ENCODE data around the gene PHACTR3. TPM values are rescaled to one million over a fixed set of nuclear protein-coding genes. Genes with fewer than 3 reads are reported as not detected.

PHACTR3 gene
- total and polyA plus RNA-seq, 2 donors (not counting 3 experiments of a cell fraction or from before 2014, with no cell fraction given) = not detected

GRCh38 chr20:59781226-59781625 lies 176.9 kb downstream of the PHACTR3 start:
- Histone ChIP-seq H3K27me3 (ENCODE audit: control insufficient read depth in 2 of 2, insufficient read depth in 2 of 2, low read length in 2 of 2) (no peaks in the 10 kb centered on the region), H3K27ac (ENCODE audit: insufficient read depth, low read depth, low read length) (no peak overlapping the region), H3K9ac (replicated peaks; ENCODE audit: extremely low read depth, insufficient read depth, low read length) (no peak overlapping the region), H3K9me3 (replicated peaks; ENCODE audit: control insufficient read depth, insufficient read depth, low read length) (no peaks in the 10 kb centered on the region), H2AFZ (ENCODE audit: low read depth, low read length) (no peak overlapping the region), H3K4me1 (ENCODE audit: control insufficient read depth, extremely low read depth, insufficient read depth, low read length) (no peaks in the 10 kb centered on the region), H3K36me3 (ENCODE audit: control insufficient read depth in 2 of 2, extremely low read depth in 1 of 2, insufficient read depth in 2 of 2, low read length in 2 of 2) (no peaks in the 10 kb centered on the region), H3K4me2 (ENCODE audit: insufficient read depth, low read length) (no peak overlapping the region), H3K4me3 (replicated peaks in 1 of 3; ENCODE audit: insufficient read depth in 1 of 3, low read depth in 1 of 3, low read length in 3 of 3) (no peak overlapping the region), H3K79me2 (ENCODE audit: control insufficient read depth, insufficient read depth, low read length) (no peaks in the 10 kb centered on the region), H4K20me1 (replicated peaks; ENCODE audit: control insufficient read depth, extremely low read depth, insufficient read depth, low read length) (no peaks in the 10 kb centered on the region), H3K9me1 (replicated peaks; ENCODE audit: control insufficient read depth, extremely low read depth, insufficient read depth, low read length) (no peaks in the 10 kb centered on the region)
- DNase-seq (ENCODE audit: low read depth, low spot score) (no peak), FAIRE-seq (no peak)
- POLR2A ChIA-PET = no interaction called here
- BruUV-seq (replicated peaks) = no TSS peak
- CTCF ChIA-PET = interaction anchor here (0.6 kb wide), 1 partner anchor 69 kb away, joined by 3 read pairs; no protein-coding TSS in a partner anchor
- dilution Hi-C loops (cut with MboI; ENCODE audit: extremely low pct_ligation_motif_present, low sequenced_read_pairs) = no loop called here
- TF ChIP-seq JUN (IDR thresholded peaks at IDR 0.05; ENCODE audit: borderline replicate concordance, insufficient read depth, insufficient read length, low read depth) (no peak), MAX (IDR thresholded peaks at IDR 0.05; ENCODE audit: insufficient read depth, insufficient read length) (no peak), POLR2AphosphoS5 (IDR thresholded peaks at IDR 0.05; ENCODE audit: insufficient read depth, low read depth, low read length) (no peak), CTCF (IDR thresholded peaks at IDR 0.05; ENCODE audit: extremely low read depth in 1 of 2, insufficient read depth in 1 of 2, low read depth in 1 of 2, low read length in 2 of 2) (no peak), GATA2 (IDR thresholded peaks at IDR 0.05; ENCODE audit: insufficient read depth, insufficient read length, low read depth, low read length) (no peak), FOS (IDR thresholded peaks at IDR 0.05; ENCODE audit: borderline replicate concordance, insufficient read depth, low read length) (no peak), EZH2 (IDR thresholded peaks at IDR 0.05; ENCODE audit: borderline replicate concordance, low read depth, low read length, severe bottlenecking) (no peak), POLR2A (IDR thresholded peaks at IDR 0.05; ENCODE audit: low read depth, low read length) (no peak)
- intact Hi-C loops (cut with micrococcal nuclease) = no loop called here
